IPS DF 6.9 (cell line): ENCODE data around the gene DAAM1.

Experiments used
- DNase-seq: peaks from one replicate; pipeline ENCODE4 v3.0.0-alpha.2; 2013; ENCODE audit warnings: low read depth, low spot score
- H3K27ac ChIP-seq: one replicate; pipeline ENCODE4 v1.5.1; 2013; ENCODE audit warnings: low read length, control low read depth
- H3K27me3 ChIP-seq: 2 replicates; pipeline ENCODE4 v1.6.1; 2013; ENCODE audit warnings: mild to moderate bottlenecking, low read length; ENCODE audit not compliant: control insufficient read depth, insufficient read depth
- H3K36me3 ChIP-seq: 2 replicates; pipeline ENCODE4 v1.6.1; 2013; ENCODE audit warnings: low read length; ENCODE audit not compliant: control insufficient read depth, insufficient read depth
- H3K4me1 ChIP-seq: 2 replicates; pipeline ENCODE4 v1.6.1; 2013; ENCODE audit warnings: low read length; ENCODE audit not compliant: control insufficient read depth, insufficient read depth
- H3K4me3 ChIP-seq: 2 replicates; pipeline ENCODE4 v1.5.1; 2013; ENCODE audit warnings: mild to moderate bottlenecking, low read length
- H3K9me3 ChIP-seq: 2 replicates; pipeline ENCODE4 v1.6.1; 2013; ENCODE audit warnings: low read length, inconsistent platforms; ENCODE audit not compliant: control insufficient read depth, insufficient read depth
- WGBS: extraction: QIAGEN DNeasy Blood & Tissue Kit; methylation state at CpG from one replicate; pipeline ENCODE4 v1.1.7; 2013; ENCODE audit warnings: mixed read lengths, missing lambda C conversion rate; ENCODE audit not compliant: insufficient read length, insufficient coverage; 5-methylcytosine and 5-hydroxymethylcytosine counted together

The DAAM1 gene

DNA sequence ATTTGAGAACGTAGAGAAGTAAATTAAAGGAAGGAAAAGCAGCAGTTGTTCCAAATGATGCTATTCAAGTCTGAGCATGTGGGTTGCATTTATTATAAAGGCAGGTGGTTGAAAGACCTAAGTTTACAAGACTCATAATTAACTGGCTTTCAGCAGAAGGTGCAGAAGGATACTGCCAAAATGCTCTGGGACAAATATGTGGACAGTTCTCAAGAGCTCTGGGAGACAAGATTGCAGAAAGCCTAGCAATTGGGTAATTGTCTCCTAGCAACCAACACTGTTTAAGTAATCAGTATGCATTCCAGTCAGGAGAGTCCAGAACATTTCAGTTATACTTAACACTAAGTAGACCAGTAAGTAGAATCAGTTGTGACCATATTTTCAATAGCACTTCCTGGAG lies 145.2 kb downstream of the DAAM1 start:
- Histone ChIP-seq H3K36me3 (no peaks in the 10 kb centered on the region; the same call in 1 of the 2 replicates), H3K4me1 (peaks cover 11% of the 10 kb centered on the region; the same call in 1 of the 2 replicates), H3K27ac (no peak overlapping the region), H3K9me3 (no peaks in the 10 kb centered on the region), H3K27me3 (no peaks in the 10 kb centered on the region), H3K4me3 (no peak overlapping the region)
- no CpG with 5 or more reads among the region's 1 CpG for WGBS
- no peak for DNase-seq

DNA sequence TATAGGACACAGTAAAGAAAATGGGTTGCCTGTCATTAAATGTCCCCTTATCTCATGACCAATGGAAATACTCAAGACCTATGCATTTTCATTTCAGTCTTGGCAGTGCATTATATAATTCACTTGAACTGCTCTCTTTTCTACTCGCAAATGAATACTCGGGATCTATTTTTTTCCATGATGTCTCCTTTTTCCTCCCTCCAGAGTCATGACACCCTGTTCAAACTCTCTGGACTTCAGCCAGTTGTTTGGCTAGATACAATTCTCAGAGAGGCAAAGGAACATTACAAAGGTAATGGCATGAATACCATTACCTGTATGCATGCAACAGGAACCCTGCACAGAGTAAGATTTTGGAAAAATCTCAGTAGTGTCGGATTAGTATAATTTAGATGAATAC lies 145.8 kb downstream of the DAAM1 start:
- Histone ChIP-seq H3K27ac (no peak overlapping the region), H3K4me1 (peaks cover 11% of the 10 kb centered on the region; the same call in 1 of the 2 replicates), H3K4me3 (no peak overlapping the region), H3K27me3 (no peaks in the 10 kb centered on the region), H3K9me3 (no peaks in the 10 kb centered on the region), H3K36me3 (no peaks in the 10 kb centered on the region; the same call in 1 of the 2 replicates)
- DNase-seq, result no peak
- WGBS, result no CpG with 5 or more reads among the region's 3 CpGs

DNA sequence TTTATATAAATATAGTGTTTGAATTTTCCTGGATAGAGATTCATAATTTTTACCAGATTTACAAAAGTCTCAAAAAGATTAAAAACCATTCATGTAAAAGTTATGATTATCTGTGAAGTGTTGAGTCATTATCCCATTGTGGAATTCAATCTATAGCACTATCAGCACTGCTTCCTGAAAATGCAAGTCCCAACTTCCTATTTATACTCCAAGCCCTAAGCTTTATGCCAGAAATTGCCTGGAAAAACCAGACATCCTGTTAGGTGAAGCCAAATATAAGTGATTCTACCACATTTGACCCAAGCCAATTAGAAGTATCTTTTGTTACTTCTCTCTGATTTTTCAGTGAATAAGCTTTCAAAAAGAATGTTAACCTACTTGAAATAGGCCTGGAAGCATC lies 147.6 kb downstream of the DAAM1 start:
- Histone ChIP-seq H3K36me3 (no peaks in the 10 kb centered on the region; the same call in 1 of the 2 replicates), H3K4me3 (no peak overlapping the region), H3K27me3 (no peaks in the 10 kb centered on the region), H3K4me1 (peaks cover 6% of the 10 kb centered on the region; the same call in 1 of the 2 replicates), H3K9me3 (no peaks in the 10 kb centered on the region), H3K27ac (no peak overlapping the region)
- no peak for DNase-seq

DNA sequence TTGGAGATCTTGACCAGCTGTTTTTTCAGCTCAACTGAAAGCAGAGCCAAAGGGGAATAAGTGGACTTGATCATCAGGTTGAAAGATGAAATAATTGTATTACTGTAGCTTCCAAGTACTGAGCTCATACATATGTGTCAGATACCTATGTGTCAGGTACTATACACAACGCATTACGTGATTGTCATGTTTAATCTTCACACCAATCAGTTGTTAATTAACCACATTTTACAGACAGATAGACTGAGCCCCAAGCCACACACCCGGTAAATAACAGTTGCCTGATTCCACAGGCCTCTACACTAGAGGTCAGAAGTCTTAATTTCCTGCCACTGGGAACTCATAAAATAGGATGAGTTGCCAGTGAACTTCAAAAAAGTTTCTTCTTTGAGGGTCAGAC lies 148.2 kb downstream of the DAAM1 start:
- H3K9me3 ChIP-seq, result no peaks in the 10 kb centered on the region
- no peak for DNase-seq
- no peaks in the 10 kb centered on the region; the same call in 1 of the 2 replicates for H3K36me3 ChIP-seq
- H3K4me3 ChIP-seq, result no peak overlapping the region
- no peaks in the 10 kb centered on the region for H3K27me3 ChIP-seq
- peaks cover 6% of the 10 kb centered on the region; the same call in 1 of the 2 replicates for H3K4me1 ChIP-seq
- WGBS, result no CpG with 5 or more reads among the region's 3 CpGs
- H3K27ac ChIP-seq, result no peak overlapping the region

DNA sequence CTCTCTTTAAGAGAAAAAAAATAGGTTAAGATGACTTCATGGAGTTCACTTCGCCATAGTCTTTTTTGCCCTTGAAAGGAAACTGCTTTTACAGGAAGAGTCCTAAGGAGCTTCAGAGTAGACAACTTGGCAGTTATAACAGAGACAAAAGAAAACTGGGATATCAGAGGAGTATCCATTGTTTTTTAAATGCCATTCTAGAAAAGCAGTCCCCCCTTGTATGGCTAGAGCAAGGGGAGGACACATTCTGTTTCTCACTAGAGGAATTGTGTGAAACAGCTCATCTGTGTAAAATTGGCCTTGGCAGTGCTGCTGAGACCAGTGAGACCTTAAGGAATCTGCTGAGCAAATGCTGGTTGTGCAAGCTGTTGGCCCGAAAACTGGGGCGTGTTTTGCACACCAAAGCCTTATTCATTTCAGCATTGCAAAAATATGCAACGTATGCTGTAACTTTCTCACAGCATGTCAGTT lies 148.7 kb downstream of the DAAM1 start:
- DNase-seq, result no peak
- WGBS, result no CpG with 5 or more reads among the region's 4 CpGs
- peaks cover 5% of the 10 kb centered on the region; the same call in 1 of the 2 replicates for H3K4me1 ChIP-seq
- no peak overlapping the region for H3K4me3 ChIP-seq
- no peaks in the 10 kb centered on the region for H3K27me3 ChIP-seq
- H3K9me3 ChIP-seq, result no peaks in the 10 kb centered on the region
- H3K27ac ChIP-seq, result no peak overlapping the region
- no peaks in the 10 kb centered on the region for H3K36me3 ChIP-seq

DNA sequence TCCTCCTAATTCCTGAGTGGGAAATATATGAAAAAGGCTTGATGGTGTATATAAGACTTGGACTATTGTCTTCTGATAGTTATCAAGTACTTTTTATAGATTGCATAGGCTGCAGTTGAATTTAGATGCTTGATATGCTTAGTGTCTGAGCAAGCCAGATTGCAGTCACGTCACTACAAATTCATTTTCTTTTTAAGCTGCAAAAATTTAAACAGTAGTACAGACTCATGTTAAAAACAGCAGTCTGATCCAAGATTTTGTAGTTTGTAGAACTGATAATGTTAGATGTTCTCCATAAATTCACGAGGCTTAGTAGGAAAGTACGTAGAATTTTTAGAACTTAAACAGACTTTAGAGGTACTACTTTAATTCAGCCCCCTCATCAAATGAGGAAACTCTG lies 150.3 kb downstream of the DAAM1 start:
- DNase-seq, result no peak
- H3K4me1 ChIP-seq, result peaks cover 9% of the 10 kb centered on the region; the same call in 1 of the 2 replicates
- H3K9me3 ChIP-seq, result no peaks in the 10 kb centered on the region
- H3K27me3 ChIP-seq, result no peaks in the 10 kb centered on the region
- no CpG with 5 or more reads among the region's 3 CpGs for WGBS
- H3K27ac ChIP-seq, result no peak overlapping the region
- no peaks in the 10 kb centered on the region for H3K36me3 ChIP-seq
- no peak overlapping the region for H3K4me3 ChIP-seq

DNA sequence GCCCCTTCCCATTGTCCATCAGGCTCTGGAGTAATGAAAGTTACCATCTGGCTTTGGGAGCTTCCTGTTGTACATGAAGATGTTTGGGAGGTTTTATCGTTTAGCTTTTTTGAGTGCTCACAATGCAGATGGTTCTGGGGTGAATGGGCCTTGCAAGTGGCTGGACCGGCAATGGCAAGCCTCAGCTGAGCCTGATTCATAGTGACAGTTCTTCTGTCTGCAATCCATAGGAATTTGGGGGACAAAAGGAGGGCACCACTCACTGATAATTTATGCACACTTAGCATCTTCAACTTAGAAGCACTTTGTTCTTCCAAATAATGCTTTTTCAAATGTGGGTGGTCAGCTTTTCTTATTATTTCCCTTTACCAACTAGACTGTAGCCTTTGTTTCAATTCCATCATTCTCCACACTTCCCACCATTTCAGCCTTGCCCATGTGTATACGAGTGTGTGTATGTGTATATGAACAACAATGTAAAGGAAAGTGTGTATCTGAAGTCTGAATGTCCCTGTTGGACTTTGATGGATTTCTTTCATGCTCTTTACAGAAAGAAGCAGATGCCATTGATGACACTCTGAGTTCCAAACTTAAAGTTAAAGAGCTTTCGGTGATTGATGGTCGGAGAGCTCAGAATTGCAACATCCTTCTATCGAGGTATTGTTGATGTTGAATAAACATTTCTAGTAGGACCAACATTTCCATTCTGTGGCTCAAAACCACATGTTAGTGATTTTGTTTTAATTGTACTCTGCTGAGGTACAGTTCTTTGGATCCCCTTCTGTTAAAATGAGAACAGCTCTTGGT lies 151.3 kb downstream of the DAAM1 start:
- no CpG with 5 or more reads among the region's 6 CpGs for WGBS
- no peaks in the 10 kb centered on the region for H3K36me3 ChIP-seq
- no peaks in the 10 kb centered on the region for H3K9me3 ChIP-seq
- no peaks in the 10 kb centered on the region for H3K27me3 ChIP-seq
- peaks cover 12% of the 10 kb centered on the region; the same call in 1 of the 2 replicates for H3K4me1 ChIP-seq
- DNase-seq, result no peak
- H3K27ac ChIP-seq, result no peak overlapping the region
- no peak overlapping the region for H3K4me3 ChIP-seq

DNA sequence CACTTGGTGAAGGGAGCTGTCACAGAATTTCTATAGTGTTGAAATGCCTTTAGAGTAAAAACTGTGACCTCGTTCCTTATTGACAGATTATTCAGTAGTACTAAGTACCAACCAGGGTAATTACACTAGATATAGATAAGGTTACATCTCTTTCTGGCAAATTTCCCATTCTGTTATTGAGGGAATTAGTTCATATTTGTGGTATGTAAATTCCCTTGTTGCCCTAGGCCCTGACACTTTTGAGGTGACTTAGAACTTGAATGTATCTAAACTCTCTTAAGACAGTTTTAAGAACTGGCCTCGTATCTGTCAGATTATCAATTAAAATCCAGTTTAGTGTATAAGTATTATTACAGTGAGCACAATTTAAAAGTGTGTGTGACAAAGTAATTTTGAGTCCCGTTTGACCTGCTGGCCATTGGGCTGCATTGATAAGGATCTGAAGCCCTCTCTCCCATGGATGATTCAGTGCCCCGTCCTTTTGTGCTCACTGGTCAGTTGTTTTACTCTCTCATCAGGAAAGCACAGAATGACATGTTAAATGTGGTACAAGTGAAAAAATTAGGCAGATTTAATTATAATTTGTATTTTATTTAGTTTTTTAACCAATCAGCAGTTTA lies 153.5 kb downstream of the DAAM1 start:
- Histone ChIP-seq H3K27me3 (no peaks in the 10 kb centered on the region), H3K4me3 (no peak overlapping the region), H3K27ac (no peak overlapping the region), H3K4me1 (peaks cover 14% of the 10 kb centered on the region; the same call in 1 of the 2 replicates), H3K9me3 (no peaks in the 10 kb centered on the region), H3K36me3 (no peaks in the 10 kb centered on the region)
- no peak for DNase-seq
- WGBS, result no CpG with 5 or more reads among the region's 4 CpGs

DNA sequence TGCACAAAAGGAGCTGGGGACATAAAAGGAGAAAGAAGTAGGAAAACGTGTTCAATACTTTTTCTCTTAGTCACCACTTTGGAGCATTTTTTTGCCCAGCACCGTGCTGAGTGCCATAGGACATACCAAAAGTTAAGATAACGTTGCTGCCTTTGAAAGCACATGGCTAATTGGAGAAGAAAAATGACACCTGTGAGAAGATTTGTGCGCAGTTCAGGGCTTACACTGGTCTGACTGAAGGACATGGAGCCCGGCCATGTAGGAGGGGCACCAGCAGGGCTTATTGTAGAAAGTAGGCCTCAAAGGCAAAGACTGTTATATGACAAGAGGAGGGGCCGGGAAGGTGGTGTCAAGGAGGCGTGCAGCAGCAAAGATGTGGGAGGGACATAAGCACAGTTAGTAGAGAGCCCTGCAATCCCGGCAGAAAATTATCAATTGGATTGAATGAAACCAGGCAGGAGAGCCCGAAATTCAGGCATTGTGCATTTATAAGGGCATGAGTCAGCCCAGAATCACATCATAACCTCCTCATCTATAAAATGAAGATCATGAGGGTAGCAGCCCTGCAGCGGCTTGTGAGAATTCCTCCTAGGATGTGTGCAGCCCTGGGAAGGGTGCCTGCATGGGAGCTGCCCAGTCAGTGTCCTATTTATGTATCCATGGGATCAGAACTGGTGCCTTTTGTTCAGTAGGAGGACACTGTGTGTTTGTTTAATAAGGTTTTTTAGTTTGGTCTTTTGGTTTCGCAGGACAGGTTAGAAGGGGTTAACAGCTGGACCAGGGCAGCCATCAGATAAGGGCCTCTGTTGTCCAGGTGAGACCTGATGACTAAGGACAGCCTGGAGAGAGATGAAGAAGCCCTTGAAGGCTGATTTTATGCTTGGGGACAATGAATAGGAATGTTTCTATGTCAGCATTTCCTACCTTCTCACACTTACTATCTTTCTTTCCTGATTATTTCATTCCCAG lies 154.3 kb downstream of the DAAM1 start:
- no peak for DNase-seq
- Histone ChIP-seq H3K27ac (no peak overlapping the region), H3K27me3 (no peaks in the 10 kb centered on the region), H3K36me3 (no peaks in the 10 kb centered on the region), H3K4me1 (peaks cover 12% of the 10 kb centered on the region; the same call in 1 of the 2 replicates), H3K4me3 (no peak overlapping the region), H3K9me3 (no peaks in the 10 kb centered on the region)
- WGBS, result no CpG with 5 or more reads among the region's 11 CpGs

DNA sequence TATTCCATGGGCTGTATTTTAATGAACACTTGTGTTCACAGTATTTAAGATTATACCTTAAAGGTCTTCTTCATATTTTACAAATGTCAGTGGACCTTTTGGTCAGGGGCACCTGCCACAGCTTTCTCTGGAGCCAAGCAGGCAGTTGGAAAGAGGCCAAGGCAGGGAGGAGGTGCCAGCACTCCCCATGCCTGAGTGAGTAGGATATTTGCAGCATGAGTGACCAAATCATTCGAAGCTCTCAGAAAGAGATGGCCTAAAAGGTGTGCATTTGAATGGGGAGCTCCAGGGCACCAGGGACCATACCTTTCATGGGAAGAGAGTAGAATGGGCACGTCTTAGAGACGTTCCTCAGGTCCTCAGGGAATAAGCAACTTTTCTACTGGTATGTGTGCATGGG lies 155.1 kb downstream of the DAAM1 start:
- no CpG with 5 or more reads among the region's 3 CpGs for WGBS
- H3K9me3 ChIP-seq, result no peaks in the 10 kb centered on the region
- DNase-seq, result no peak
- H3K4me1 ChIP-seq, result peaks cover 10% of the 10 kb centered on the region; the same call in 1 of the 2 replicates
- H3K4me3 ChIP-seq, result no peak overlapping the region
- no peaks in the 10 kb centered on the region for H3K36me3 ChIP-seq
- no peak overlapping the region for H3K27ac ChIP-seq
- no peaks in the 10 kb centered on the region for H3K27me3 ChIP-seq
